ENCODE data around the gene MAPK8.

Gene MAPK8

GRCh38 chr10:48294431-48294830 lies 12.0 kb upstream of the MAPK8 start:
- DNase-seq: no peak

GRCh38 chr10:48296576-48297098 lies 9.8 kb upstream of the MAPK8 start:
- no peak for DNase-seq

GRCh38 chr10:48299066-48299465 lies 7.4 kb upstream of the MAPK8 start:
- DNase-seq: no peak

GRCh38 chr10:48299692-48300091 lies 6.8 kb upstream of the MAPK8 start:
- DNase-seq: no peak

GRCh38 chr10:48300556-48300955 lies 5.9 kb upstream of the MAPK8 start:
- DNase-seq: no peak

GRCh38 chr10:48302515-48303476 lies 3.7 kb upstream of the MAPK8 start:
- DNase-seq: no peak

GRCh38 chr10:48305905-48306264 lies 592 bp upstream of the MAPK8 start:
- no peak for DNase-seq

GRCh38 chr10:48306870-48307710 lies 613 bp downstream of the MAPK8 start:
- peak; percentile 49 to 86 (median 84) for DNase-seq

GRCh38 chr10:48307711-48308018 lies 1.2 kb downstream of the MAPK8 start:
- DNase-seq: peak in 1 of 3 experiments; percentile 57

- peak in 1 of 3 experiments; percentile 11 for DNase-seq
Observed at GRCh38 chr10:48309711-48310226, 3.3 kb downstream of the MAPK8 start.

GRCh38 chr10:48314107-48314506 lies 7.6 kb downstream of the MAPK8 start:
- DNase-seq: no peak

- DNase-seq: no peak
Observed at GRCh38 chr10:48316236-48316635, 9.8 kb downstream of the MAPK8 start.

GRCh38 chr10:48317321-48317990 lies 11.0 kb downstream of the MAPK8 start:
- DNase-seq: no peak

- DNase-seq: no peak
Observed at GRCh38 chr10:48322017-48322416, 15.5 kb downstream of the MAPK8 start.

GRCh38 chr10:48324580-48324979 lies 18.1 kb downstream of the MAPK8 start:
- DNase-seq: no peak

- DNase-seq: no peak
Observed at GRCh38 chr10:48330269-48330668, 23.8 kb downstream of the MAPK8 start.

- DNase-seq: no peak
Observed at GRCh38 chr10:48331436-48331835, 25.0 kb downstream of the MAPK8 start.

- DNase-seq: peak in 2 of 3 experiments; percentile 48 to 81
Observed at GRCh38 chr10:48332166-48332870, 25.8 kb downstream of the MAPK8 start.

- peak in 1 of 3 experiments; percentile 48 for DNase-seq
Observed at GRCh38 chr10:48332871-48333216, 26.4 kb downstream of the MAPK8 start.

- DNase-seq: no peak
Observed at GRCh38 chr10:48333856-48334255, 27.4 kb downstream of the MAPK8 start.

GRCh38 chr10:48335788-48336187 lies 29.3 kb downstream of the MAPK8 start:
- DNase-seq: no peak

- no peak for DNase-seq
Observed at GRCh38 chr10:48336978-48337599, 30.6 kb downstream of the MAPK8 start.
